MCF 10A (cell line): Measurements from ENCODE around the gene BCR. TPM values are rescaled to one million over a fixed set of nuclear protein-coding genes. Genes with fewer than 3 reads are reported as not detected.

Experiments used
- BruUV-seq: library from RNA; stranded (reverse); fragments of 400-500 nt; replicated peaks from 2 replicates; lab custom pipeline; 2021; lab: Mats Ljungman, UMichigan
- CTCF ChIA-PET: fragments of 300-600 bp; sonication (Branson Sonifier 250); formaldehyde crosslinking; extraction: SDS; loops from one replicate; lab custom pipeline; 2021; ENCODE audit warnings: antibody characterized with exemption, inconsistent platforms; lab: Yijun Ruan, JAX
- POLR2A ChIA-PET: fragments of 300-600, 350-650 bp; sonication (Branson Sonifier 250); formaldehyde crosslinking; extraction: SDS; loops from one replicate; lab custom pipeline; 2020; ENCODE audit warnings: antibody characterized with exemption, inconsistent platforms; lab: Yijun Ruan, JAX
- DNase-seq: peaks from one replicate; pipeline ENCODE4 v3.0.0-alpha.2; 2018; ENCODE audit not compliant: unreplicated experiment
- H3K27ac Mint-ChIP-seq: one replicate; pipeline ENCODE4 v1.8.0; 2022; ENCODE audit warnings: mild to moderate bottlenecking, low read depth, mixed read lengths; ENCODE audit not compliant: unreplicated experiment
- H3K27me3 Mint-ChIP-seq: one replicate; pipeline ENCODE4 v1.8.0; 2022; ENCODE audit warnings: mixed read lengths; ENCODE audit not compliant: insufficient read depth, unreplicated experiment
- H3K36me3 Mint-ChIP-seq: one replicate; pipeline ENCODE4 v1.8.0; 2022; ENCODE audit warnings: mild to moderate bottlenecking, moderate library complexity, mixed read lengths; ENCODE audit not compliant: insufficient read depth, unreplicated experiment
- H3K4me1 Mint-ChIP-seq: one replicate; pipeline ENCODE4 v1.8.0; 2022; ENCODE audit warnings: mixed read lengths; ENCODE audit not compliant: insufficient read depth, unreplicated experiment
- H3K4me3 Mint-ChIP-seq: one replicate; pipeline ENCODE4 v1.8.0; 2022; ENCODE audit warnings: mild to moderate bottlenecking, moderate library complexity, mixed read lengths; ENCODE audit not compliant: unreplicated experiment
- H3K9me3 Mint-ChIP-seq: one replicate; pipeline ENCODE4 v1.8.0; 2022; ENCODE audit warnings: mixed read lengths; ENCODE audit not compliant: unreplicated experiment
- CTCF ChIP-seq: fragments of 200-600 bp; IDR thresholded peaks from one replicate; pipeline ENCODE4 v1.8.0; 2022; ENCODE audit warnings: antibody characterized with exemption, mild to moderate bottlenecking; ENCODE audit not compliant: unreplicated experiment
- intact Hi-C: fragments of 100-400 bp; cut with micrococcal nuclease; formaldehyde crosslinking; loops from 2 replicates; pipeline ENCODE4 v1.14.1; 2022
- total RNA-seq: library from RNA; stranded (reverse); gene quantifications from 2 replicates; pipeline ENCODE4 v1.2.3, GENCODE V29; 2022

BCR gene
- total RNA-seq, 1 experiment from 2014 or later: 77.9 TPM

DNA sequence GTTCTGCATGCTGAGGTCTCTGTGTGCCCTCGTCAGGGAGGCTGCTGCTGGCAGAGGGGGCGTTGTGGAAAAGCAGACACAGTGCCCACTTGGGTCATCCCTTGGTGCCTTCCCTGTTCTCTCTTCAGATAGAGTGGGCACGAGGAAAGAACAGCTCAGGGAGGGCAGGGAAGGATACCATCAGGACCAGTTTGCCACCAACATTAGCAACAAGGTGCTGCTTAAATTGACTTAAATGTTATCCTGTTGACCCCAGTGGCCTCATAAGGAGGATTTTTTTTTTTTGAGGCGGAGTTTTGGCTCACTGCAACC lies 91.2 kb downstream of the BCR start:
- Mint-ChIP-seq H3K4me1 (no peaks in the 10 kb centered on the region), H3K36me3 (peaks cover 76% of the 10 kb centered on the region), H3K27ac (no peak overlapping the region), H3K9me3 (no peaks in the 10 kb centered on the region), H3K4me3 (no peak overlapping the region), H3K27me3 (no peaks in the 10 kb centered on the region)
- BruUV-seq: no TSS peak
- no peak for DNase-seq
- ChIA-PET POLR2A (no interaction called here), CTCF (interaction anchor here (1.2 to 2.8 kb wide), 2 partner anchors 10 to 19 kb away, joined by 3 to 12 read pairs; no protein-coding TSS in a partner anchor)
- TF ChIP-seq CTCF: no peak
- intact Hi-C loops: no loop called here

DNA sequence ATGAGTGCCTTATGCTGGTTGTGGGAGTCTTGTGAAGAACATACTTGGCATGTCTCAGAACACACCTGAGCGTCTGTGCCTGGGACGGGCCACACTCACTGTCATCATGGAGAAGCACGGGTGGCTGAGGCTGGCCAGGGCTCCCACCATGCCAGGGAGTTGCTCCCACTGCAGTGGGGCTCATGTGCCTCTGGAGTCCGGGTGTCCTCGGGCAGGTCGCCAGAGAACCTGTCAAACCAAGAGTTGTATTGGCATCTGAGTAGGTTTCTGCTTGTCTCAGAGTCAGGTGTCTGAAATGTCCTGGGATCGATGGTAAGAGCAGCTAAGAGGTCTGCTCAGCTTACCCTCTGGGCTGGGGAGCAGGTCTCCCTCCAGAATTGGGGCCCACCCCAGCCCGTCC lies 92.1 kb downstream of the BCR start:
- intact Hi-C loops: no loop called here
- POLR2A ChIA-PET: no interaction called here
- Mint-ChIP-seq H3K27ac (no peak overlapping the region), H3K9me3 (no peaks in the 10 kb centered on the region), H3K36me3 (peaks cover 69% of the 10 kb centered on the region), H3K4me3 (no peak overlapping the region), H3K4me1 (no peaks in the 10 kb centered on the region), H3K27me3 (no peaks in the 10 kb centered on the region)
- CTCF ChIA-PET: interaction anchor here (1.2 to 2.8 kb wide), 2 partner anchors 9 to 18 kb away, joined by 3 to 12 read pairs; no protein-coding TSS in a partner anchor
- BruUV-seq: no TSS peak
- no peak for DNase-seq
- TF ChIP-seq CTCF: no peak

DNA sequence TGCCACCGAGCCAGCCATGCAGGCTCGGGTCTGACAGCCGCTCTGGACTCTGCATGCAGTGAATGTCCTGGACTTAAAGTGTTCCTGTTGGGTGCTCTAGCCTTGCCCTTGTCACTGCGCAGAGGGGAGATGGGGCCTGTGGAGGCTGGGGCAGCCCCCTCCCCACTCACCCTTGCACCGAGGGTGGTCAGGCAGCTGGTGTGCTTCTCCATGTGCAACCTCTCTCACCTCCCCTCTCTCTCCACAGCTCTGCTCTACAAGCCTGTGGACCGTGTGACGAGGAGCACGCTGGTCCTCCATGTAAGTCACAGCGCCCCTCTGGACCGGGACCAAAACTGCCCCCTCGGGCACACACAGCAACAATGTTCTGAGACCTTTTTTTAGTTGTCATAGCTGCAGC lies 92.5 kb downstream of the BCR start:
- CTCF ChIA-PET: interaction anchor here (0.6 to 2.8 kb wide), 2 partner anchors 9 to 23 kb away, joined by 3 to 12 read pairs; no protein-coding TSS in a partner anchor
- intact Hi-C loops: no loop called here
- no peak for TF ChIP-seq CTCF
- no TSS peak for BruUV-seq
- no peaks in the 10 kb centered on the region for H3K9me3 Mint-ChIP-seq
- POLR2A ChIA-PET: no interaction called here
- peaks cover 69% of the 10 kb centered on the region for H3K36me3 Mint-ChIP-seq
- DNase-seq: no peak
- no peaks in the 10 kb centered on the region for H3K27me3 Mint-ChIP-seq
- H3K4me1 Mint-ChIP-seq: no peaks in the 10 kb centered on the region
- H3K4me3 Mint-ChIP-seq: no peak overlapping the region
- no peak overlapping the region for H3K27ac Mint-ChIP-seq

DNA sequence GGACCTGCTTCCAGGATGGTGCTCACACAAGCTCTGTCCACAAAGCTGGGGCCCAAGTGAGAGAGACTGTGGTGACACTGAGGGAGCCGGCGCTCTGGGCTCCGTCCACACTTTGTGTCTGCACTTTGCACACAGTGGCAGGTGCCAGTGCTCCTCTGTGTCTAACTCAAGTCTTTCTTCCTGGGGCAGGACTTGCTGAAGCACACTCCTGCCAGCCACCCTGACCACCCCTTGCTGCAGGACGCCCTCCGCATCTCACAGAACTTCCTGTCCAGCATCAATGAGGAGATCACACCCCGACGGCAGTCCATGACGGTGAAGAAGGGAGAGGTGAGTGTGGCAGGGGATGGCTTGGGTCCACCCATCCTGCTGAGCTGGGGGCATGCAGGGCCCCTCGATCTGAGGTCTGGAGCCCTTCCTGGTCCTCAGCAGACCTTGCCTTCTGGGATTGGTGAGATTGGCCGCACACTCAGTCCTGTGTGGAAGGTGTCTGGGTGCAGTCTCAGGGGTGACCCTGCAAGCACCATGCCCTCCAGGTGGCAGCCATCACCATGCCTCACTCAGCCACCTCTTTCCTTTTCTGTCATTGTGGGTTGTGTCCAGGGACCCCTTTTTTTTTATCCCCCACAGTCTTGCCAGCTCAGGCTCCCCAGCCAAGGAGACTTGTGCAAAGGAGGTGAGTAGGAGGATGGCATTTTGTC lies 93.3 kb downstream of the BCR start:
- no peak overlapping the region for H3K4me3 Mint-ChIP-seq
- no TSS peak for BruUV-seq
- peaks cover 62% of the 10 kb centered on the region for H3K36me3 Mint-ChIP-seq
- H3K9me3 Mint-ChIP-seq: no peaks in the 10 kb centered on the region
- CTCF ChIA-PET: interaction anchor here (0.6 kb wide), 1 partner anchor 86 kb away, joined by 3 read pairs; no protein-coding TSS in a partner anchor
- no peak for TF ChIP-seq CTCF
- intact Hi-C loops: no loop called here
- no peak for DNase-seq
- H3K27me3 Mint-ChIP-seq: no peaks in the 10 kb centered on the region
- peaks cover under 1% of the 10 kb centered on the region for H3K4me1 Mint-ChIP-seq
- POLR2A ChIA-PET: no interaction called here
- no peak overlapping the region for H3K27ac Mint-ChIP-seq
